ENCODE measurements around the gene KLHL17.
A peak's percentile ranks its signal among the peaks of the same experiment; 100 is the strongest.

The KLHL17 gene

DNA sequence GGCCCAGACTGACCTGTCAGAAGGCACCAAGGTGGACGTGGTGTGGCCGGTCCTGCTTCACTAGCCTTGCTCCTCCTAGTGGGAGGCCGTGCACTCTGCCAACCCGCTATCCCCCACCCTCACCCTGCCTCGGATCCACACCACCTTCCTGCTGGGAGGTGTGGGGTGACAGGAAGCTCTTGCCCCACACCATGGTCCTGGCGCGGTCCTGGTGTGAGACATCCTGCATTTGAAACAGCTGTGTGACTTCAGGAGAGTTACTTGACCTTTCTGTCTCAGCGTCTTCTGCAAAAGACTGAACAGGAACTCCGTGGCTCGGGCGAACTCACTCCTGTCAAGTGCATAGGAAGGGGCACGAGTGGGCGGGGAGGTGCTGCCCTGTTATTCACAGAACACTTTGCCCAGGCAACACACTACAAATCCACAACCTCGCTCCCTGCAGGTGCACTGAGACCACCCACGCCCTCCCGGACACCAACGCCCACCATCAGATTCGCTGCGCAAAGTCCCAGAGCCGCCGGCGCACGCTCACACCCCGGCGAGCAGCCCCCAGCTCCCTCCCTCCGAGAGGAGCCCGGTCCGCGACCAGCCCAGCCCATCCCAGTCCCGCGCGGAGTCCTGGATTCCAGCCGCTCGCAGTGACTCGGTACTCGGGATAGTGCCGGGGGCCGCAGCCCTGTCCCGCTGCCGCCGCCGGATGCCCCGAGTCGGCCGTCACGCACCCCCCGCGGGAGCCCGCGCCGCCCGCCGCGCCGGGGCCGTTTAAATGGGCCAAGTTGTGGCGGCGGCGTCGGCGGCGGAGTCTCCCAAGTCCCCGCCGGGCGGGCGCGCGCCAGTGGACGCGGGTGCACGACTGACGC is 37.0 kb upstream of the KLHL17 start, which contains the start of gene SAMD11:
Gene SAMD11 (plus strand): TSS at position 793 of the 860 bp plus-strand sequence. CDS start 509 bp downstream, outside the sequence.
- peak; percentile 72 for DNase-seq

DNA sequence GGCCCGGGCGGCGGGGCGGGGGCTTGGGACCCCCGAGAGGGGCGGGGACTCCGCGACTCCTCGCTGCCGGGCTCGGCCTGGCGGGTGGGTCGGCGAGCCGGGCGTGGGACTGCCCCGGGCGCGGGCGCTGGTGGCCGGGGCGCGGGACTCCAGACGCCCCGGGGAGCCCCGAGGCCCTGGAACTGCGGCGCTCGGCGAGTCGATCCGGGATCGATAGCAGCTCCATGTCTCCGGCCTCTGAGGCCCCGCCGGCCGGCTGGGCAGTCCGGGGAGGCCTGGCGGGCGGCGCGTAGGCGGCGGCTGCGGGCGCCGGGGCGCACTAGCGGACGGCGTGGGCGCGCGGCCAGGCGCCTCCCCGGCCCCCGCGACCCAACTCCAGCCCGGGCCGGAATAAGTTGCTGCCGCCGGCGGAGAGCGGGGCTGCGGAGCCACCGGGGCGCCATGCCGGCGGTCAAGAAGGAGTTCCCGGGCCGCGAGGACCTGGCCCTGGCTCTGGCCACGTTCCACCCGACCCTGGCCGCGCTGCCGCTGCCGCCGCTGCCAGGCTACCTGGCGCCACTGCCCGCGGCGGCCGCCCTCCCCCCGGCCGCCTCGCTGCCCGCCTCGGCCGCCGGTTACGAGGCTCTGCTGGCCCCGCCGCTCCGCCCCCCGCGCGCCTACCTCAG is 36.3 kb upstream of the KLHL17 start:
- no peak for DNase-seq

- no peak for DNase-seq
Measured at GRCh38 chr1:924656-925560, 35.5 kb upstream of the KLHL17 start.

GRCh38 chr1:925561-926421 is 34.6 kb upstream of the KLHL17 start:
- DNase-seq, result no peak

- DNase-seq, result no peak
Measured at GRCh38 chr1:927234-927633, 33.1 kb upstream of the KLHL17 start.

GRCh38 chr1:927748-928147 is 32.6 kb upstream of the KLHL17 start:
- no peak for DNase-seq

- no peak for DNase-seq
Measured at GRCh38 chr1:928825-929661, 31.3 kb upstream of the KLHL17 start.

GRCh38 chr1:929712-930632 is 30.4 kb upstream of the KLHL17 start:
- DNase-seq, result no peak

DNA sequence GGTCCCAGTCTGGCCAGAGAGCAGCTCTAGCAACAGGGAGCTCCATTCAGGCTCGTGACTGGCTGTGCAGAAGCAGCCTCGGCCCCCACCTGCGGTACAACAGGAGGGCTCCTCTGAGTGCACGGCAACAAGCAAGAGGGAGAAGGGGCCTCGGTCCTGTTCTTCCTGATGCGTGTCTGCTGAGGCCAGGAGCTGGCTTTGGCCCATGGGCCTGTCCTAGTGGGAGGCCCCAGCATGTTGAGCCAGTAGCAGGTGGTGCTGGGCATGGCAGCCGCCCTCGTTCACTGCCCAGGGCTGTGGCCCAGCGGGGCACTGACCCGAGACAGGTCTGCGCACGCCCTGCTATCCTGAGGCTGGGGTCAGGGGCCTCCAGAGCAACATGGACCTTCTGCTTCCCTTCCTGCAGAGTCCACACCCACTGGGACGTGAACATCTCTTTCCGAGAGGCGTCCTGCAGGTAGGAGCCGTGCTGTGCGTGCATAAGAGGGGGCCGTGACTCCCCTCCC is 29.7 kb upstream of the KLHL17 start:
- DNase-seq, result no peak

DNA sequence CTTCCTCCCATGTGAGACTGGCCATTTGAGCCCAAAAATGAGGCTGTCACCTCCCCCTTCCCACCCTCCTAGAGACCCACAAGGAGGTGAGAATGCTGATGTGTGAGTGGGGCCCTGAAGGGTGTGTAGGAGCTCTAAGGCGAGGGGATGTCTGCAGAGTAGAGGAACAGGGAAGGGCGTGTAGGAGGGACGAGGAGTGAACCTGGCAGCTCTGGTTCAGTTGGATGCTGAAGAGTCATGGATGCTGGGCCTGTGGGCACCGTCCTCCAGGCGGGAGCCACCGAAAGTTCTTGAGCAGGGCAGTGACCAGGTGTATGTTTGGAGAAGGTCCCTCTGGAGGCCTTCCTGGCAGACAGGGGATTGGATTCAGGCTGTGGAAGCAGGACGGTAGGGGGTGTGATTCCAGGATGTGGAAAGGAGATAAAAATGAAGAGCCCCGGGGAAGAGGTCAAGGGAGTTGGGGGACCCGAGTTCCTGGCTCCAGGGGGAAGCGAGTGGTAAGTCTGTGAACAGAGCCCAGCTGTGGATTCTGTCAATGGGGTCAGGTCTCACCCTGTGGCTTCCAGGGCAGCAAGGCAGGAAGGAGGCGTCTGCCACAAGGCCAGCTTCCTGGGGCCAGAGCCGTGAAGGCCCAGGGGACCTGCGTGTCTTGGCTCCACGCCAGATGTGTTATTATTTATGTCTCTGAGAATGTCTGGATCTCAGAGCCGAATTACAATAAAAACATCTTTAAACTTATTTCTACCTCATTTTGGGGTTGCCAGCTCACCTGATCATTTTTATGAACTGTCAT is 28.8 kb upstream of the KLHL17 start:
- no peak for DNase-seq

DNA sequence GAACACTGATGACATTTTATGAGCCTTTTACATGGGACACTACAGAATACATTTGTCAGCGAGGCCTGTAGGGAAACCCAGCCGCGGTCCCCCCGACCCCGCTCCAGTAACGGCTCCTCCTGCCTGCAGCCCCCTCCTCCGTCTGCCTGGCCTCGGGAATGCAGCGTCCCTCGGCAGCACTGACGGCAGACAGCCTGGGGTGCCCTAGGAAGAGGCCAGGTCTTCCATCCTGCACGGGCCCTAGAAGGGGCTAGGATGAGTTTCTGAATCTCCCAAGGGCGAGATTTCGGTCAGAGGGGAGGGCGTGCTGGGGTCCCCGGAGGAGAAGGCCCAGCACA is 28.2 kb upstream of the KLHL17 start:
- no peak for DNase-seq

- DNase-seq, result no peak
Measured at GRCh38 chr1:932776-933602, 27.4 kb upstream of the KLHL17 start.

DNA sequence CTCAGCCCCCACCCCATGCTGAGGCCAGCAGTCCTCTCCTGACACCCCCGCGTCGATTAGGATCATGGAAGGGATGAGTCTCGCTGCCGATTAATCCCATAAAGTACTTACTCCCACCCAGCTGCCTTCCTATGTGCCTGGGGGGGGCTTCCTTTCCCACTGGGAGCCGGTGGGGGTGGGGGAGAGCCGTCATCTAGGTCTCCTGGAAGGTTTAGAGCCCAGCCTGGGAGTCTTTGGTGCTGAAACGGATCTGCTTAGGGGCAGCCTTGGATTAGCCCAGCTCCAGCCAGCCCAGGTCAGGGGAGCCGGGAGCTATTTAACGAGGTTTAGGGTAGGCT is 26.8 kb upstream of the KLHL17 start:
- DNase-seq, result no peak

DNA sequence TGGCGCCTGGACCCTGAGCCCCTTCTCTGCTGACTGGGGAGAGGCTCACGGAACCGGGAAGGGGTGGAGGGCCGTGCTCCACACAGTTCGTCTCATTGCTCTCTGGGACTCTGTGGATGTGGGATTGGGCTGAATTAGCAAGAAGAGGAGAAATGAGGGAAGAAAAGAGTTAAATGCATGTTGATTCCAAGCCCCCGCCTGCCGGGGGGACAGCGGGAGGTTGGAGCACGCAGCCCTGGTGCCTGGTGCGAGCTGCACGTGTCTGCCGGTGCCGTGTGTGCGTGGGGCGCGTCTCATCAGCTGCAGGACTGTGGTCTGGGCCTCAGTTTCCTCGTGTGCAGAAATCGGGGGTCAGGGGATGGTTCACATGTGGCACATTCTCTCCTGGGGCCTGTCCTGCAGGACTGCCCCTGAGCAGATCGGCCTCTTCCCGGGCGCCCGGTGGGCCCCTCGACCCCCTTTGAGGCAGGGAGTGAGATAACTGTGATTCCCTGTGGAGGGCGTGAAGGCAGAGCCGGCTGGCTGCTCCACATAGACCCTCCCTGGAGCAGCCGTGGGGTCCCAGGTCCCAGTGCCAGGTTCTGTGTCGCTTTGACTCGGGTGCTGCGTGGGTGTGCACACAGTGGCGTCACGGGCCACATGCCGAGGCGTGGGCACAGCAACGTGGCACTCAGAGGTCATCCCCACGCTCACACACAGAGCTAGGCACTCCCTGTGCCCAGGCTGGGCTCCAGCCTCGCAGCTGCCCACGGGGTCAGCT is 25.2 kb upstream of the KLHL17 start:
- DNase-seq, result no peak

- DNase-seq, result no peak
Measured at GRCh38 chr1:935751-936231, 24.6 kb upstream of the KLHL17 start.

DNA sequence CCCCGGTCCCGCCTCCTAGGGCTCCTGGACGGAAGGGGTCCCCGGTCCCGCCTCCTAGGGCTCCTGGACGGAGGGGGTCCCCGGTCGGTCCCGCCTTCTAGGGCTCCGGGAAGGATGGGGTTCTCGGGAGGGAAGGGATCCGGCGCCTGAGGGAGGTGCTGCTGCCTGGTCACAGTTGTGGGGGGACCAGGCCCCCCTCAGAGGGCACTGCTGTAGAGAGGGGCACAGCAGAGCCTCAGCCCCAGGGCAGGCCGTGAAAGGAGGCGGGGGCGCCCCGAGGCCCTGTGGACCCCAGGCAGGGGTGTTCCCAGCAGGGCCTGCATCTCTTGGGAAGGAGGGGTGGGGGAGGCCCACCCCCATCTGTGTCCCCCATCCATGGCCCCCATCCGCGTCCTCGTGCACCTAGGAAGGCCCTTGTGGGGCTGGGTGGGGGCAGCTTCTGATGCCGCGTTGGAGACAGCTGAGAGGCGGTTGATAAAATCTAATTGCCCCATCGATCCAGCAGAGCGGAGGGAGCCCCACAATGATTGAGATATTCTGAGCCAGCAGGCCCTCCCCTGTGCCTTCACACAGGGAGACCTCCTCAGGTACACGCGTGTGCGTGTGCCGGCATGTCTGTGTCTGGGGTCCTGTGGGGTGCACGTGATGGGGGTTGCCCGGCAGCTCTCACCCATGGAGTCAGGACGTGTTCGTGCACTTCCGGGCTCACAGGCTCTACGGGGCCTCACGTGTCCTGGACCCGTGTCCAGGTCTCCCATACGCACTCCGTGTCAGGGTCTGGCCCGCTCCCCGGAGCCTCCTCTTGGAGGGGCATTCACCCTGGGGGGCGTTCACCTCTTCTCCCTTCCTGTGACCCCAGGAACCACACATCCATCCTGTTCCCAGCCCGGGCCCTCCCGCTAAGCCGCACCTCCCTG is 23.8 kb upstream of the KLHL17 start:
- DNase-seq, result no peak

Data from activated naive CD4-positive, alpha-beta T cell treated with Interleukin-2 at 50 U/mL for 16 hours (primary cell).